Ishikawa (cell line): Measurements from ENCODE around the gene FAM171A1.

Source experiments
- CEBPB ChIP-seq: IDR thresholded peaks from 2 replicates; pipeline ENCODE4 v1.6.1; 2012
- CREB1 ChIP-seq: IDR thresholded peaks from 2 replicates; pipeline ENCODE4 v1.6.1; 2012; ENCODE audit warnings: low read depth
- EGR1 ChIP-seq: IDR thresholded peaks from 2 replicates; pipeline ENCODE4 v1.6.1; 2012
- EP300 ChIP-seq: IDR thresholded peaks from 2 replicates; pipeline ENCODE4 v1.6.1; 2012; ENCODE audit warnings: borderline replicate concordance
- FOXM1 ChIP-seq: IDR thresholded peaks from 2 replicates; pipeline ENCODE4 v1.6.1; 2012; ENCODE audit warnings: low read depth, borderline replicate concordance
- NFIC ChIP-seq: IDR thresholded peaks from 2 replicates; pipeline ENCODE4 v1.6.1; 2012
- RAD21 ChIP-seq: IDR thresholded peaks from 2 replicates; pipeline ENCODE4 v1.6.1; 2012; ENCODE audit warnings: low read depth
- TAF1 ChIP-seq: IDR thresholded peaks from 2 replicates; pipeline ENCODE4 v1.6.1; 2012; ENCODE audit warnings: low read depth, mild to moderate bottlenecking
- TCF12 ChIP-seq: IDR thresholded peaks from 2 replicates; pipeline ENCODE4 v1.6.1; 2012; ENCODE audit warnings: low read depth
- TEAD4 ChIP-seq: IDR thresholded peaks from 2 replicates; pipeline ENCODE4 v1.6.1; 2012
- YY1 ChIP-seq: IDR thresholded peaks from 2 replicates; pipeline ENCODE4 v1.6.1; 2012; ENCODE audit warnings: low read depth
- ZBTB7A ChIP-seq: IDR thresholded peaks from 2 replicates; pipeline ENCODE4 v1.6.1; 2012; ENCODE audit warnings: low read depth
- TF ChIP-seq, protein P1 (sequence below): IDR thresholded peaks from 2 replicates; pipeline ENCODE4 v1.6.1; 2012
- TF ChIP-seq, protein P2 (sequence below): IDR thresholded peaks from 2 replicates; pipeline ENCODE4 v1.6.1; 2012
- TF ChIP-seq, protein P3 (sequence below): IDR thresholded peaks from 2 replicates; pipeline ENCODE4 v1.6.1; 2012; ENCODE audit warnings: low read depth, mild to moderate bottlenecking

FAM171A1 gene

DNA sequence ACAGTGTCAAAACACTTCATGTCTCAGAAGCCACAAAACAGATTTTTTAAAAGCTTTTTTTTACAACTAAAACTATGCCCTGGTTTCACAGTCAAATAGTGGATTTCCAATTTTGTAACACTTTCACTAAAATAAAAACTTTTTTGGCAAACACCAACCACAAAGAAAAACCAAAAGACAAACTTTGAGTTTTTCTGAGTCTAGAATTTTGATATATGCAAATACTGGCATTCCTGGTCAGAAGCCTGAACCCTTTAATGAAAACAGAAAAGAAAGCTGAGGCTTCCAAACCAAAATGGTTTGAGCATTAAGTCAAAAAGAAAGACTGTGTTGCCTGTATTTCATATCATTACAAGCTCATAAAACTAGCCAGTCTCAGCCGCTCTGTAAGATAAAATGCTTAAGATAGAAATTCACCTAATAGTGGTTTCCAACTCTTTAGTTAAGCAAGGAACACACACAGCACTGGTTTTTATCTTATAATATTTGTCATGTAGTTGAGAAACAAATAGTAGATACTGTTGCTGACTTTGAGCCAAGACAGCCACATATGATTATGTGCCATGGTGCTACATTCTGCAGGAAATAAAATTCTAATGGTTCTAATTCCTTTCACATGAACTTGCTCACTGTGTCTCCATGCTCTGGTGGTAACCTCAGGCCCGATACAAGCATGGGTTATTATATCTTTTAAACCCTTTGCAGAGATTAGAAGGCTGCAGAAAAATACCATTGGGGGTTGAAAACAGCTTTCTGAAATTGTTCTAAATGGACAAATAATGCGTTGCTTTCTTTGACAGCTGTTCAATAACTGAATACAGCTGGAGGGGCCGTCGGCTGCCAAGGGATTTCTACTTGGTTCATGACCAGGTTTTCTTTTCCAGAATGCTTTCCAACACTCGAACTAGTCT is 49.4 kb downstream of the FAM171A1 start:
- TF ChIP-seq CREB1 (no peak), YY1 (no peak), EP300 (no peak), RAD21 (no peak), CEBPB (no peak)
- TF ChIP-seq, protein P1, sequence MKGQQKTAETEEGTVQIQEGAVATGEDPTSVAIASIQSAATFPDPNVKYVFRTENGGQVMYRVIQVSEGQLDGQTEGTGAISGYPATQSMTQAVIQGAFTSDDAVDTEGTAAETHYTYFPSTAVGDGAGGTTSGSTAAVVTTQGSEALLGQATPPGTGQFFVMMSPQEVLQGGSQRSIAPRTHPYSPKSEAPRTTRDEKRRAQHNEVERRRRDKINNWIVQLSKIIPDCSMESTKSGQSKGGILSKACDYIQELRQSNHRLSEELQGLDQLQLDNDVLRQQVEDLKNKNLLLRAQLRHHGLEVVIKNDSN: no peak

DNA sequence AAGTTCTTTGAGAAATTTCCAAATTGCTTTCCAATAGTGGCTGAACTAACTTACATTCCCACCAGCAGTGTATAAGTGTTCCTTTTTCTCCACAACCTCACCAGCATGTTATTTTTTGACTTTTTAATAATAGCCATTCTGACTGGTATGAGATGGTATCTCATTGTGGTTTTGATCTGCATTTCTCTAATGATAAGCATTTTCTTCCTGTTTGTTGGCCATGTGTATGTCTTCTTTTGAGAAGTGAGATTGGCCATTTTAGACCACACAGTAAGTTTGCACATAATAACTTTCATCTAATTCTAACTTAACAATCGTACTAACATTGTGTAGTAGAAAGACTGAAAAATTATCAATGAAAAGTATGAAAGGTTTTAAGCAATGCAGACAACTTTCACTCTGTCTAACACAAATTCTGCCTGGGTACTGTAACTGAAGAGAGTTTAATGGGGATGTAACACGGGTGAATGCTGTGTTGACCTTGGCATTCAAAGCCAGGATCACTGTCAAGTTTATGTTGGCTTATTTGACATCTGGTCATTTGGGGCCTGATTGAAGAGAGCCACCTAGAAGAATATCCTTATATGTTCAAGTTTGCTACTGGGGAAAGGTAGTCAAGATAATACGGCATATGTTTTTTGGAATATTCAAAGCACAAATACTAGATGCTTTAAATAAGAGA is 50.4 kb downstream of the FAM171A1 start:
- TF ChIP-seq, protein P2, sequence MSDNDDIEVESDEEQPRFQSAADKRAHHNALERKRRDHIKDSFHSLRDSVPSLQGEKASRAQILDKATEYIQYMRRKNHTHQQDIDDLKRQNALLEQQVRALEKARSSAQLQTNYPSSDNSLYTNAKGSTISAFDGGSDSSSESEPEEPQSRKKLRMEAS: no peak
- TF ChIP-seq CEBPB (no peak), RAD21 (no peak), ZBTB7A (no peak), TAF1 (no peak), FOXM1 (no peak), TEAD4 (no peak), EP300 (no peak), NFIC (no peak), YY1 (no peak), TCF12 (no peak), CREB1 (no peak), EGR1 (no peak)
- TF ChIP-seq, protein P3, sequence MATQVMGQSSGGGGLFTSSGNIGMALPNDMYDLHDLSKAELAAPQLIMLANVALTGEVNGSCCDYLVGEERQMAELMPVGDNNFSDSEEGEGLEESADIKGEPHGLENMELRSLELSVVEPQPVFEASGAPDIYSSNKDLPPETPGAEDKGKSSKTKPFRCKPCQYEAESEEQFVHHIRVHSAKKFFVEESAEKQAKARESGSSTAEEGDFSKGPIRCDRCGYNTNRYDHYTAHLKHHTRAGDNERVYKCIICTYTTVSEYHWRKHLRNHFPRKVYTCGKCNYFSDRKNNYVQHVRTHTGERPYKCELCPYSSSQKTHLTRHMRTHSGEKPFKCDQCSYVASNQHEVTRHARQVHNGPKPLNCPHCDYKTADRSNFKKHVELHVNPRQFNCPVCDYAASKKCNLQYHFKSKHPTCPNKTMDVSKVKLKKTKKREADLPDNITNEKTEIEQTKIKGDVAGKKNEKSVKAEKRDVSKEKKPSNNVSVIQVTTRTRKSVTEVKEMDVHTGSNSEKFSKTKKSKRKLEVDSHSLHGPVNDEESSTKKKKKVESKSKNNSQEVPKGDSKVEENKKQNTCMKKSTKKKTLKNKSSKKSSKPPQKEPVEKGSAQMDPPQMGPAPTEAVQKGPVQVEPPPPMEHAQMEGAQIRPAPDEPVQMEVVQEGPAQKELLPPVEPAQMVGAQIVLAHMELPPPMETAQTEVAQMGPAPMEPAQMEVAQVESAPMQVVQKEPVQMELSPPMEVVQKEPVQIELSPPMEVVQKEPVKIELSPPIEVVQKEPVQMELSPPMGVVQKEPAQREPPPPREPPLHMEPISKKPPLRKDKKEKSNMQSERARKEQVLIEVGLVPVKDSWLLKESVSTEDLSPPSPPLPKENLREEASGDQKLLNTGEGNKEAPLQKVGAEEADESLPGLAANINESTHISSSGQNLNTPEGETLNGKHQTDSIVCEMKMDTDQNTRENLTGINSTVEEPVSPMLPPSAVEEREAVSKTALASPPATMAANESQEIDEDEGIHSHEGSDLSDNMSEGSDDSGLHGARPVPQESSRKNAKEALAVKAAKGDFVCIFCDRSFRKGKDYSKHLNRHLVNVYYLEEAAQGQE: no peak
- TF ChIP-seq, protein P1: no peak

DNA sequence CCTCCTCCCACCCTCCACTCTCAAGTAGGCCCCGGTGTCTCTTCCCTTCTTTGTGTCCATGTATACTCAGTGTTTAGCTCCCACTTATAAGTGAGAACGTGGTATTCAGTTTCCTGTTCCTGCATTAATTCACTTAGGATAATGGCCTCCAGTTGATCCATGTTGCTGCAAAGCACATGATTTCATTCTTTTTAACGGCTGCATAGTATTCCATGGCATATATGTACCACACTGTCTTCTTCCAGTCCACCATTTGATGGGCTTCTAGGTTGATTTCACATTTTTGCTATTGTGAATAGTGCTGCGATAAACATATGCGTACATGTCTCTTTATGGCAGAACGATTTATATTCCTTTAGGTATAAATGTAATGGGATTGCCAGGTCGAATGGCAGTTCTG is 51.0 kb downstream of the FAM171A1 start:
- no peak for TF ChIP-seq CEBPB
- TF ChIP-seq EGR1: no peak
- no peak for TF ChIP-seq YY1
- TF ChIP-seq, protein P1: no peak
- TF ChIP-seq RAD21: no peak

DNA sequence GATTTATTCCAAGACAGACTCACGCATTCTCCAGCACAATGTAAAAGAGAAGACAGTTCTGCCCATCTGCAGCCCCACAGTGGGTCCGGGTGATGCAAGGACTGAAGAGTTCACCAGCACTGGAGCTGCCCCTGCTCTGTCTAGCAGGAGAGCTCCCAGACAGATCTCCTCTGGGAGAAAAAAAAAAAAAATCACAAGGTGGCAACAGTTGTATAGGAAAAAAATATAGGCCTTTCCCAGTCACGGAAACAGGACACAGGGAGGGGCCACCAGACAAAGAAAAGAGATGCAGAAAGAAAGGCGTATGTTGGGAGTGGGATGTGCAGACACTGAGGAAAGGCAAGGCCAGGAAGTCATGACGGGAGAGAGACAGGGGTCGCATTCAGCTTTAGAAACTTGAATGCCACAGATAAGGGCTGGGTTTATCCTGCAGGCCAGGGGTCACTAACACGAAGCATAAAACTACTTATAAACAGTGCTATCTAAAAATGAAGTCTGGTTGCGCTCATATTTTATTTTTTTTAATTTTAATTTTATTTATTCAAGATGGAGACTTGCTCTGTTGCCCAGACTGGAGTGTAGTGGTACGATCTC is 54.1 kb downstream of the FAM171A1 start:
- TF ChIP-seq, protein P2: no peak
- TF ChIP-seq NFIC (no peak), ZBTB7A (no peak), RAD21 (no peak), TAF1 (no peak), EP300 (no peak), EGR1 (no peak), TEAD4 (no peak), YY1 (no peak), FOXM1 (no peak), TCF12 (no peak), CREB1 (no peak), CEBPB (no peak)
- TF ChIP-seq, protein P3: no peak
- TF ChIP-seq, protein P1: no peak
